ENCODE results near the gene CFAP61. TPM values are rescaled to one million over a fixed set of nuclear protein-coding genes. Genes with fewer than 3 reads are reported as not detected.

The CFAP61 gene
- total RNA-seq, 6 experiments from 2014 or later = 0.26 TPM; not detected in 5

DNA sequence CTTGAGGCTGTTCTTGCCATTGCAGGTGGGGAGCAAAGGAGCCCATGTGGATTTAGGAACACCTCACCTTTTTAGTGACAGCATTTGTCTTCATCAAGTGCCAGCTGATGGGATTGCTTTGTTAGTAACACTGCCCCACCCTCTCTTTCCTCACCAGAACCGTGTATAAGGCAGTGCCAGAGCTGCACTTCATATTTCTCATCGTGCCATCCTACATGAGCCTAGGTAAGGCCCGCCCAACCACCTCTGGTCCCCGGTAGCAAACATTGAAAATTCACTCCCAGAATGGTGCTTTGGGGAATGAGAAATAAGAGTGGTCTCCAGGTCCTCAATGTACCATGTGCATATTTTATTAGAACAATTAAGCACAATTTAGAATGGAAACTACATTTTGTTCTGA, 22.7 kb downstream of the CFAP61 start:
- no peaks in the 10 kb centered on the region for H3K36me3 Mint-ChIP-seq (ENCODE audit: low read depth)
- H3K27ac Mint-ChIP-seq = no peak overlapping the region
- H3K9me3 Mint-ChIP-seq = no peaks in the 10 kb centered on the region
- H3K27me3 Mint-ChIP-seq (ENCODE audit: insufficient read depth) = peaks cover 13% of the 10 kb centered on the region
- TF ChIP-seq, protein P1, sequence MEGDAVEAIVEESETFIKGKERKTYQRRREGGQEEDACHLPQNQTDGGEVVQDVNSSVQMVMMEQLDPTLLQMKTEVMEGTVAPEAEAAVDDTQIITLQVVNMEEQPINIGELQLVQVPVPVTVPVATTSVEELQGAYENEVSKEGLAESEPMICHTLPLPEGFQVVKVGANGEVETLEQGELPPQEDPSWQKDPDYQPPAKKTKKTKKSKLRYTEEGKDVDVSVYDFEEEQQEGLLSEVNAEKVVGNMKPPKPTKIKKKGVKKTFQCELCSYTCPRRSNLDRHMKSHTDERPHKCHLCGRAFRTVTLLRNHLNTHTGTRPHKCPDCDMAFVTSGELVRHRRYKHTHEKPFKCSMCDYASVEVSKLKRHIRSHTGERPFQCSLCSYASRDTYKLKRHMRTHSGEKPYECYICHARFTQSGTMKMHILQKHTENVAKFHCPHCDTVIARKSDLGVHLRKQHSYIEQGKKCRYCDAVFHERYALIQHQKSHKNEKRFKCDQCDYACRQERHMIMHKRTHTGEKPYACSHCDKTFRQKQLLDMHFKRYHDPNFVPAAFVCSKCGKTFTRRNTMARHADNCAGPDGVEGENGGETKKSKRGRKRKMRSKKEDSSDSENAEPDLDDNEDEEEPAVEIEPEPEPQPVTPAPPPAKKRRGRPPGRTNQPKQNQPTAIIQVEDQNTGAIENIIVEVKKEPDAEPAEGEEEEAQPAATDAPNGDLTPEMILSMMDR (IDR thresholded peaks at IDR 0.05) = no peak
- no peak overlapping the region for H3K4me3 Mint-ChIP-seq
- no peak for DNase-seq
- H3K4me1 Mint-ChIP-seq (ENCODE audit: low read depth) = peaks cover 4% of the 10 kb centered on the region; the same call in 1 of the 2 replicates

DNA sequence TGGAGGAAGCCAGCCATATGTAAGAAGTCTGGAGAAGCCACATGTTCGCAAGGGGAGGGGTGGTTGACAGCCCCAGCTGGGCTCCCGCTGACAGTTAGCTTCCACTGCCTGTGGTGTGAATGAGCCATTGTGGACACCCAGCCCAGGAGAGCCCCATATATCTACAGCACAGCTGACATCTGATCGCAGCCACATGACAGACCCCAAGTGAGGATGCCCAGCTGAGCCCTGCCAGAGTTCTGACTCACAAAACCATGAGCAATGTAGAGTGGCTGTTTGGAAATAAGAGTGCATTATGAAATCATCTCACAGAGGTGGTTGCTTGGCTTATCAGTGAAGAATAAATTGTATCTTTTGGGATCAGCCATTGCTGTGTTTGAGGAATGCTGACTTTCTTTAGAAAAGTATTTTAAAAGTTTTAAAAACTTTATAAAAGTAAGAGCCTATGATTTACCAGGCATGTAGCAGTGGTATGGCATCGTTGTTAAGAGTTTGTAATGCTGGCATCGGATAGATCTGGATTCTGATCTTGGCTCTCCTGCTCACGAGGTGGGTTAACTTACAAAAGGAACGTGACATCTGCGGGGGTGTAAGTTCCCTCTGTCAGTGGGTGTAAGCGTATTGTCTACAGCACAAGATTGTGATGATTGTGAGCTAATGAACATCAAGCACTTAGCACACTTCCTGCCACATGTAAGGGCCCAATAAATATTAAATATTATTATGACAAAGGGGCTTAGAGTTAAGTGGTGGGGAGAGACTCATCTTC, 24.1 kb downstream of the CFAP61 start:
- peak; percentile 37 for DNase-seq
- Mint-ChIP-seq H3K4me1 (ENCODE audit: low read depth) (peaks cover 4% of the 10 kb centered on the region; the same call in 1 of the 2 replicates), H3K36me3 (ENCODE audit: low read depth) (no peaks in the 10 kb centered on the region), H3K9me3 (no peaks in the 10 kb centered on the region), H3K27ac (no peak overlapping the region), H3K4me3 (no peak overlapping the region), H3K27me3 (ENCODE audit: insufficient read depth) (peaks cover 11% of the 10 kb centered on the region)
- TF ChIP-seq, protein P1 (IDR thresholded peaks at IDR 0.05) = no peak

DNA sequence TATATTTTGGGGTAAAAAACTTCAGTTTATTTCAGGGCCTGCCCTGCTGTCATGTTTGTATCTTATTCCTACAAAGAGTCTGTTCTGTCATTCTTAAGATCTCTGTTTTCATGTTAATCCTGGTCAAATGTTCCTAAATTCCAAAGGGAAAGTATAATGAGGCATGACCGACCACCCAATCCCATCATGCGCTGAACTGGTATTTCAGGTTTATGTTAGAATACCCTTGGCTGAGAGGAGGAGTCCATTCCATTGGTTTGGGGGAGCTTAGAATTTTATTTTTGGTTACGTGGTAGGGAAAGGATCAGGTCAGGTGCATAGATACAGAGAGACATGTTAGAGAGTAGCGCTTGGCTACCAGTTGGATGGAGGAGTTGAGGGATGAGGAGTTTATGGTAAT, 25.7 kb downstream of the CFAP61 start:
- H3K27ac Mint-ChIP-seq = no peak overlapping the region
- H3K27me3 Mint-ChIP-seq (ENCODE audit: insufficient read depth) = peaks cover 13% of the 10 kb centered on the region
- H3K4me1 Mint-ChIP-seq (ENCODE audit: low read depth) = peaks cover 4% of the 10 kb centered on the region; the same call in 1 of the 2 replicates
- no peaks in the 10 kb centered on the region for H3K9me3 Mint-ChIP-seq
- no peak overlapping the region for H3K4me3 Mint-ChIP-seq
- no peaks in the 10 kb centered on the region for H3K36me3 Mint-ChIP-seq (ENCODE audit: low read depth)
- TF ChIP-seq, protein P1 (IDR thresholded peaks at IDR 0.05) = no peak
- DNase-seq = no peak

DNA sequence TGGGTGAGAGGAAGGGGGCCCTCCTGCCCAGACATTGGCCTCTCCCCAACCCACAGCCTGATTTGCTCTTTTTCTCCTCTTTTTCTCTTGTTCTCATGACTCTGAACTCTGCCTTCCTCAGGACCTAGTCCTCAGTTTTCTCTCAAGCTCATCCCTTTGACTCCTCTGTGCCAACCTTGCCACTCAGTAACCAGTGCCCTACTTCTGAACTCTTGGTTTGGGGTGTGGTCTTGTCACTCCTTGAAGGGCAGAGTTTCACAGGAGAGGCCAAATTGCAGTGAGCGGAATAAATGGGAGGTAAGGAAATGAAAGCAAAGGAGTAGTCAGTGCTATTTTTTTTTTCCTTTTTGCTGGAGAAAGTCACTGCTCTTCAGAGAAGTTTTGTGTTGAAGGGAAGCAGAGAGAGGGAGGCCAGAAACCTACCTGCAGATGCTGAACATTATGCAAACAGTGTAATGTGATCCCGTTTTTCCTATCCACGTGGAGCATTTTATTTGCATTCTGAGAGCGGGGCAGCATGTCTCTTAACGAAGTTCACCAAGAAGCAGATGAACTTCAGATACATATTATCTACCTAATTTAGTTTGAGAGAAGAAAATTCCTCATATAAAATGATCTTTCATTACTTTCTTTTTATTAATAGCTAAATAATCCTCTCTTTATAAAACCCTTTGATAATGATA, 26.9 kb downstream of the CFAP61 start:
- H3K4me3 Mint-ChIP-seq = no peak overlapping the region
- TF ChIP-seq, protein P1 (IDR thresholded peaks at IDR 0.05) = no peak
- no peaks in the 10 kb centered on the region for H3K36me3 Mint-ChIP-seq (ENCODE audit: low read depth)
- no peaks in the 10 kb centered on the region for H3K9me3 Mint-ChIP-seq
- no peak overlapping the region for H3K27ac Mint-ChIP-seq
- DNase-seq = no peak
- peaks cover 11% of the 10 kb centered on the region for H3K27me3 Mint-ChIP-seq (ENCODE audit: insufficient read depth)
- no peaks in the 10 kb centered on the region for H3K4me1 Mint-ChIP-seq (ENCODE audit: low read depth)

GRCh38 chr20:20083807-20084206, 31.5 kb downstream of the CFAP61 start:
- Mint-ChIP-seq H3K36me3 (ENCODE audit: low read depth) (no peaks in the 10 kb centered on the region), H3K9me3 (no peaks in the 10 kb centered on the region), H3K27ac (no peak overlapping the region), H3K4me1 (ENCODE audit: low read depth) (no peaks in the 10 kb centered on the region), H3K4me3 (no peak overlapping the region), H3K27me3 (ENCODE audit: insufficient read depth) (peaks cover 13% of the 10 kb centered on the region)
- TF ChIP-seq, protein P1 (IDR thresholded peaks at IDR 0.05) = peak; percentile 78
- DNase-seq = peak; percentile 6

Measured in HFFc6 (cell line).